ENCODE data around the gene CASK.

GRCh38 chrX:41591906-41592305 lies 331.4 kb downstream of the CASK start:
- TF ChIP-seq, protein P1, sequence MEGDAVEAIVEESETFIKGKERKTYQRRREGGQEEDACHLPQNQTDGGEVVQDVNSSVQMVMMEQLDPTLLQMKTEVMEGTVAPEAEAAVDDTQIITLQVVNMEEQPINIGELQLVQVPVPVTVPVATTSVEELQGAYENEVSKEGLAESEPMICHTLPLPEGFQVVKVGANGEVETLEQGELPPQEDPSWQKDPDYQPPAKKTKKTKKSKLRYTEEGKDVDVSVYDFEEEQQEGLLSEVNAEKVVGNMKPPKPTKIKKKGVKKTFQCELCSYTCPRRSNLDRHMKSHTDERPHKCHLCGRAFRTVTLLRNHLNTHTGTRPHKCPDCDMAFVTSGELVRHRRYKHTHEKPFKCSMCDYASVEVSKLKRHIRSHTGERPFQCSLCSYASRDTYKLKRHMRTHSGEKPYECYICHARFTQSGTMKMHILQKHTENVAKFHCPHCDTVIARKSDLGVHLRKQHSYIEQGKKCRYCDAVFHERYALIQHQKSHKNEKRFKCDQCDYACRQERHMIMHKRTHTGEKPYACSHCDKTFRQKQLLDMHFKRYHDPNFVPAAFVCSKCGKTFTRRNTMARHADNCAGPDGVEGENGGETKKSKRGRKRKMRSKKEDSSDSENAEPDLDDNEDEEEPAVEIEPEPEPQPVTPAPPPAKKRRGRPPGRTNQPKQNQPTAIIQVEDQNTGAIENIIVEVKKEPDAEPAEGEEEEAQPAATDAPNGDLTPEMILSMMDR (IDR thresholded peaks at IDR 0.05), result no peak
- TF ChIP-seq POLR2A (IDR thresholded peaks at IDR 0.05), result no peak
- no peak for TF ChIP-seq POLR2AphosphoS5 (IDR thresholded peaks at IDR 0.05)

All from sigmoid colon (tissue), 4 donors.